HG03060 (cell line): ENCODE results near the gene MTMR1.

Experiments used
- ATAC-seq: cut with Tn5 transposase; IDR thresholded peaks from one replicate; pipeline ENCODE4 v1.9.1; 2021; ENCODE audit warnings: low read depth, moderate number of reproducible peaks; ENCODE audit not compliant: unreplicated experiment

Gene MTMR1

DNA sequence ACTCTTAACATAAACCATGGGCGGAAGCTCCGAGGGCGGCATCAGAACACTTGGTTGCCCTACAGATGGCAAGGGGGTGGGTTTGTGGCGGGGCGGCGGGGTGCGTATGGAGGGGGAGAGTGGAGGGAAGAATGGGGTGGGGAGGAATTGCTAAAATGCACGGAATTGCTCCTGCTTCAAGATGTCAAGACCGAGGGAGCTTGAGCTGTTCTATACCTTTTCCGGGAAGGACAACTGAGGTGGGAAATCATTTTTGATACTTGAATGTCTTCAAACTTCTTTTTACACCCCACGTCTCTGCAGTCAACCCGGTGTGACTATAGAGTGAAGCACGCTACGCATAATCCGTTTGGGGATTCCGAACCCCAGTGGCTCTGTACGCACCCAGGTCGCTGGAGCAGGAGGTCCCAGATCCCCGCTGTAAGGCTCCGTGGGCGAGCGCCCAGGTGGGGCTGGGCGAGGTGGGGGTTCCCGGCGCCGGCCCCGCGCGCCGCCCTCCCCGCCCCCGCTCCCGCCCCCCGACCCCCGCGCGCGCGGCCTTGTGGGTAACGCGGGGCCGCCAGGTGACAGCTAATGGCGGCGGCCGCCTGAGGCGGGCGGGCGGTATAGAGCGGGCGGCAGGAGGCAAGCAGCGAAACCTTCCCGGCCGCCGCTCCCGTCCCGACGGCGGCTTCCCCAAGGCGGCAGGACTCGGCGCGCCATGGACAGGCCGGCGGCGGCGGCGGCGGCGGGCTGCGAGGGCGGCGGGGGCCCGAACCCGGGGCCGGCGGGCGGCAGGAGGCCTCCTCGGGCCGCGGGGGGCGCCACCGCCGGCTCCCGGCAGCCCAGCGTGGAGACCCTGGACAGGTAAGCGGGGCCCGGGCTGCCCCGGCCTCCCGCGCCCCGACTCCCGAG lies at the start of gene MTMR1:
TSS of gene MTMR1 (plus strand) at position 566 of the 894 bp plus-strand sequence. CDS start at position 701, 135 bp downstream.
- no peak for ATAC-seq

DNA sequence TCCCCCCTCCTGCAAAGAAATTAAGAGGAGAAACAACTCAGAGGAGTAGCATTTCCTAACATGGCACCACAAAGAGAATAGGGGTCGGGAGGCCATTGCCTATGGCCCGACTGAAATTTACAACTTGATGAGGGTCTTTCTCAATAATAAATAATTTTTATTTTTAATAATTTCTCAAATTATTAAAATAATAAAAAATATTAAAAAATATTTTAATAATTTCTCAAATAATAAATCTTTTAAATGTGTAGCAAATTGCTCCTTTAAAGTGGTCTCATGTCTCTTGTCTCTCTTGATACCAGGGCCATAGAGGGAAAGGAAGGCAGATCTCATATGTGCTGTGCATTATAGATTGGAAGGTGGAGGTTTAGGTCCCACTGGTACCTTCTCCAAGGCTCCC lies 49.2 kb upstream of the MTMR1 start:
- no peak for ATAC-seq

DNA sequence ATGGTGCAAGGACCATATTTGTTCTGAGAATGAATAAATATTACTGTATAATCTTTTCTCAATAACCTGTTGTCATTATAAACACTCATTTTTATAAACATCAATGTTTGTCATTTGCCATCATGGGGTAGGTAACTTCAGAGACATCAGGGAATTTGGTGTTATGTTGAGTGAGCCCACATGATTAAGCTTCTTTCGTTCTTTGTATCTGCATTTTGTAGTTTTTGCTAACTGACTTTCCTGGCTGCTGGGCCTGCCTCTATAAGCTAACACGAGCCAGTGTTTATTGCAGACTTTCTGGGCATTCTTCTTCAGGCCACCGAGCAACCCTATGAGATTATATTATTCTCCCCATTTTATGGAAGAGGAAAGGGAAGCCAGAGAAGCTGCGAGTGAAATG lies 48.8 kb upstream of the MTMR1 start:
- no peak for ATAC-seq

DNA sequence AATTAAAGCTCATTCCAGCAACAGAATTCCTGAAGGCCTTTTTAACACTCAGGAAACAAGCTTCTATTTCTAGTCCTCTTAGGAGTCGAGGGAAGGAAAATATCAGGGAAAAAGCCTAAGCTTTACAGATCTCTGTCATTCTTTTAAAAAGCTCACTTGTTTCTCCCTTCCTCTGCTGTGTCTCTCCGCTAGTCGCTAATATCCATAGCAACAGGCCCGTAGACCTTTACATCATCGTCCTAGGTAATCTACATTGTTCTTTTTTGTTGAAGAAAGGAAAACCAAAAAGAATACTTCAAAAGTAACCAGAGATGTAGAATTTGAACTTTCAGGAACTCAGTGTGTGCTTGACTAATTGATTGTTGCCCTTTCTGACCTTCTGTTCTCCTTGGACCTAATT lies 45.9 kb upstream of the MTMR1 start:
- no peak for ATAC-seq

DNA sequence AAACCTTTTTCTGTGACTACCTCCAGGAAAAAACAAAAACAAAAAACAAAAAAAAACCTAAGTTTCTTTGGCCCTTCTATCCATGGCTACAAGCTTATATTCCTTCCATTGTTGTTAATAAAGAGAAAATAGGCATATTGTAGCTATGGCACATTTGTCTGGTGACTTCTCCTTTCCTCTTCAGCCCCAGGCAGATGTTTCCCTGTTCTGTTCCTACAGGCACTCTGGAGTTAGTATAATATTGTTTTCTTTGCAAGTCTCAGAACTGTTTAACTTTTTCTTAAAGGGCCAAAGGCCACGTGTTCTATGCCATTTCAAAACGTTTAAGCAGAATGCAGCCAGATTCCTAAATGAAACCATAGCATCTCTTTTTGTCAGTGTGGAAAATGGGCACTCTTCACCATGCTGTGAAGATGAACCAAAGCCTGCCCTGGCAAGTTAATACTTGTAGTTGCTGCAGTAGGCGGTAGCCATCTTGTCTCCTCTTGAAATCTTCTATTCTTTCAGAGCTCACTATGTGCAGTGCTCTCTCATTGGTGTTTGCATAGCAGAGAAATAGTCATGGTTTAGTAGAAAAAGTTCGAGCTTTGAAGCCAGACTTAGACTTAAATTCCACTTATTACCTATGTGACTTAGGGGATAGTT lies 44.8 kb upstream of the MTMR1 start:
- ATAC-seq = no peak

DNA sequence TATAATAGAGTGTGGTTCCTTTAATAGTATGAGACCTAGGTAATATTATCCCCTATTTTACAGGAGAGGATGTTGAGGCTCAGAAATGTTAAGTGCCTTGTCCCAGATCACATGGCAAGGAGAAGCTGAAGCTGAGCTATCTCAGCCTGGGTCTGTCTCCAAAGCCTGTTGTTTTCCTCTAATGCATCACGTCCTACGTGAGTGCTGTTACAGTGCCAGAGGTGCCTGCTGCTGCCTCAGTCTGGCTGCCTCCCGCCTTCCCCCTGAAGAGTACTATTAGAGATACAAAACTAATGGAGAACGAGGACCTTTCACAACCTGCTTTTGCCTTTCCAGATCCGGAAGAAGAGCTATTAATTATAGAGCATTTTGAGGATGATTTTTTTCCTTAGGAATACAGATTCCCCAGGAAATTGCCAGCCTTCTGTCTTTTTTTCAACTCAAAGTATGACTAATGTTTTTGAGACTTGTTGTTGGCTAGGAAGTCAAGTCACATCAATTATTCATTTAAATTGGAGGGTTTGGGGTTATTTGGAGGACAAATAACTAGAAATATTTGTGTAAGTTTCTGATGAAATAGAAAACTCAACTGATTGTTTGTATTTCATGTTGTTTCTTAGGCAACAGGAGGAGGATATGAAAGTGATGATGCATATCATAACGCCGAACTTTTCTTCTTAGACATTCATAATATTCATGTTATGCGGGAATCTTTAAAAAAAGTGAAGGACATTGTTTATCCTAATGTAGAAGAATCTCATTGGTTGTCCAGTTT lies 43.9 kb upstream of the MTMR1 start:
- ATAC-seq = no peak

DNA sequence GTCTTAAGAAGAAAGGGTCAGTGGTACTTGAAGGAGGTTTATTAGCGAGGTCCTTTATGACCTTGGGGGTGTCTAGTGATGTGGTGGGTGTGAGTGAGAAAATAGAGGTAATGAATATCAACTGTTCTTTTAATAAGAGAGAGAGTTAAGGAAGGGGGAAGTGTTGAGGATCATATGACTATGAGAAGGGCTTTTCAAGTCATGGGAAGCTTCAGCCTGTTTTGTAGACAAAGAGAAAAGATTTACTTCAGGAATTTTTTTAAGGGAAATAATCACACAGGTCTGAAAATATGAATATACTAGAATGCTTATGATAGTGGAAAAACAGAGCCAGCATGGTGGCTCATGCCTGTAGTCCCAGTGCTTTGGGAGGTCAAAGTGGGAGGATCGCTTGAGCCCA lies 41.3 kb upstream of the MTMR1 start:
- ATAC-seq = no peak

DNA sequence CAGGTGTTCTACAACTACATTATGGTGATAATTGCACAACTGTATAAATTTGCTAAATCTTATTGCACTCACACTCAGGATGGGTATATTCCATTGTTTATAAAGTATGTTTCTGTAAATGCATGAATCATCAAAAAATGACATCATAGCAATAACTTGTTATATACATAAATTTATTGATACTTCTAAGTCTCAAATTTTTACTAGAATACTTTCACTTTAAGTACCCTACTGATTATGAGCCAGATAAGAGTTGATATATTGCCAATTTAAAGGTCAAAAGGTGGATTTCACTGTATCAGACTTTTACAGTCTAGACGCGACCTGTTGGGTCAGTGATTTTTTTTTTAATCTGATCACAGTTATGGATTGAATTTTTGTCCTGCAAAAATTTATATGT lies 37.4 kb upstream of the MTMR1 start:
- no peak for ATAC-seq

DNA sequence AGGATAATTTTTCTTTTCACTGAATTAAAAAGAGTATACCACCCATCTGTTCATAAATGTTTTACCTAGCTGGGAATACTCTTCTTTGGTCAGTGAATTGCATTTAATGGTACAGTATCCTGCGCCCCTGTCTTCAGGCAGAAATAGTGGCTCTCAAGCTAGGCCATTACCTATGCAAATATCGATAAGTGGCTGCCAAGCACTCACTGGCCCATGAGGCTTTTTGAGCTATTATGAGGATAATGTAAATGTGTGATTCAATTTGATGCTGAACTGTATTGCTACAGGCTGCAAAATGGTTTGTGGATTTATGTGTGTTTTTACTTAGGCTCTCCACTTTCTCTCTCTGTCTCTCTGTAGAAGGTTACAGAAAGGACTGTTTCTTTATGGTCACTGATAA lies 30.1 kb upstream of the MTMR1 start:
- ATAC-seq = no peak

DNA sequence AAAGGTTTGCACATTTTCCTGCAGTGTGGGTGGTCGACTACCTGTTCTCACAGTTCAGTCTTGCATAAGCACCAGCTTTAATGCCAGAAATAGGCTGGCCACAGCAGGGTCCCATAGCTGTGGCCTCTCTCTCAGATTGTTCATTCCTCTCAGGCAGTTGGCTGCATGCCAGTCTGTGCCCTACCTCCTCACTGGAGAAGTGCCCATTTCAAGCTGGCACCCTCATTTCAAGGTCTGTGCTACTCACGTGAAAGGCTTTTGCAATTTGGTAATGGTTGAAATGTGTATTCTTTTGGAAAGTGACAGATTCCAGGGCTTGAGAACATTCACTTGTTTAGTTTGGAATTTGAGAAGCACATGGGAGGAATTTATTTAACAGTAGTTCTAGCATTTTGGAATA lies 28.9 kb upstream of the MTMR1 start:
- no peak for ATAC-seq

DNA sequence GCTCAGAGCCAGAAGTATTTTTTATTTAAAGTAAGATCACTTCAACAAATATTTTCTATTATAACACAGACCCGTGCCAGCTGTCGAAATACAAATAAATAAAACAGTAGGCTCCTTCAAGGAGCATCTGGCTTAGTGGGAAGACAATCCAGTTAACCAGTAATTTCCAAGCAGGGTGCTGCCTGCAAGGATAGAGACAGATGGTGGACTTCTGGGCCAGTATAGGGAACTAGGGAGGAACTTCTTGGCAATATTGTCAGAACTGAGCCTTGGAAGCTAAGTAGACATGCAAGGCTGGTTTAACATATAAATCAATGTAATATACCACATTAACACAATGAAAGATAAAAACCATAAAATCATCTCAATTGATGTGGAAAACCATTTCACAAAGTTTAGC lies 17.0 kb upstream of the MTMR1 start:
- no peak for ATAC-seq

DNA sequence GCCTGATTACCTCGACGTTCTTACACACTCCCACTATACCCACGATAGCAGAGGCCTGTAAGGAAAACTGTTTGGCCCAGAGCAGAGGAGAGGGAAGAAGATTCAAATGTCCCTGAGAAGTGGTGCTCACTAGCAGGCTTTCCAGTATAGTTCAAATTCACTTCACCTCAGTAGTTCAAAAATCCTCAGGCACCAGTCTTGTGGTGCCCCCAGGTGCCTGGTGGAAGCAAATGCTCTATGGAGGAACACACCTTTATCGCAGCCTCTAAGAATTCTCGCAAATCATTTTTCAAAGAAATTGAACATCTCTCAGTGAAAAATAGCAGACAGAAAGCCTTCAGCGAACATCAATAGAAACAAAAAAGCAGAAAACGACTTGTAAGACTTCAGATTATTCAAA lies 12.2 kb upstream of the MTMR1 start:
- no peak for ATAC-seq

DNA sequence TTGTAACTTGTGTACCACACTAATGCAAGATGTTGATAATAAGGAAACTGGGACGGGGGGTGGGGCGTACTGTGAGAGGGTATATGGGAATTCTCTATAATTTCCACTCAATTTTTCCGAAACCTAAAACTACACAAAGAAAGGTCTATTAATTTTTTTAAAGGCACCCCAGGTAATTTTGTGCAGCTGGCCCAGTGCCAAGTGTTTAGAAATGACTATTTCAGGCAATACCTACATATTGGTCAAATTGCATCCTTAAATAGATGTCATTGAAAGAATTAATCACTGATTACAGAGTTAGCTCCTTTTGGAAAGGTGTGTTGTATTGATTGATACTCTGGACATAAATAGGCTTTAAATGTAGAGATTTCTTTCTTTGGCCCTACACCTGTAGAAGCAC lies 10.1 kb upstream of the MTMR1 start:
- no peak for ATAC-seq

DNA sequence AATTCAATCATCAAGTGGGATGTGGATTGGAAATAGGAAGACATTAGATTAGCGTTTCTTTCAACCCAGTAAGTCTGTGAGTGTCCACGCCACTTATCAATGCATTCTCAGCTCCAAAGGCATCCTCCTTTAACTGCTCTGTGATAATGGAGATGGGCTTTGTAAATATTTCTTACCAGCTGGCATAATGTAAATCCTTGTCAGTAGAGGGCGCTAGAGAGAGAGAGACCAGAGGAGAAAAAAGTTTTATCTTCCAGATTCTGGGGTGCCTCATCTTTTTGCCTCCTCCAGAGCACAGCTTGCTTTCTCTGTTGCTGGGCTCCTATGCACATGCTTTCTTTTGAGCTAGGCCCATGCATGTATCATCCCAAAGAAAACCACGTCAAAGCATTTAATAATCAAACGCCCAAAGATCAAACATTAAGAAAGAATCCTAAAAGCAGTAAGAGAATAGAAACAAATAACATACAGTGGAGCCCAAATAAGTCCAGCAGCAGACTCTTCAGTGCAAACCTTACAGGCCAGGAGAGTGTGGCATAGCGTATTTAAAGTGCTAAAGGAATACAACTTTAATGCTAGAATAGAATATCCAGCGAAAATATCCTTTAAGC lies 9.6 kb upstream of the MTMR1 start:
- no peak for ATAC-seq

DNA sequence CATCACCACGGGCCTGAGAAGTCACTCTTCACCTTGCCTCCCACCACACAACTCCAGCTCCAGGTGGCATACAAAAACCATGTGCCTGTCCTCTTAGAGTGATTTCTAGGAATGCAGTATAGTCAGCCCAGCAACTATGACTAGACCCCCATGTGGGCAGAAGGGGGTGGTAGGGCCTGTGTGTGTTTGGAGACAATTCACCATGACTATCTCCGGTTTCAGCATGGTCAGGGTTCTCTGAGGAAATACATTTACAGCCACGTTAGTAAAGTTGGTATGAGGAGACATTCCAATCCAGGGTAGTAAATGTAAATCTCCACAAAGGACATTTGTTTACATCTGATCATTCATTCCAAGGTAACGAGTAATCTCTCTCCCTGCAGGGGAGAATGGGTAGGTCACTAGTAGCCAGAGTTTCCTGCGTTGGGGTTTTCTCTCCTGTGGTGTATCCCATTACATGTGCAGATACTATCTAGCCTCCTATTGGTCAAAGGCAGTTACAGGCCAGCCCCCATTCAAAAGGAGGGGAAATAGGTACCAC lies 4.2 kb upstream of the MTMR1 start:
- ATAC-seq = no peak

DNA sequence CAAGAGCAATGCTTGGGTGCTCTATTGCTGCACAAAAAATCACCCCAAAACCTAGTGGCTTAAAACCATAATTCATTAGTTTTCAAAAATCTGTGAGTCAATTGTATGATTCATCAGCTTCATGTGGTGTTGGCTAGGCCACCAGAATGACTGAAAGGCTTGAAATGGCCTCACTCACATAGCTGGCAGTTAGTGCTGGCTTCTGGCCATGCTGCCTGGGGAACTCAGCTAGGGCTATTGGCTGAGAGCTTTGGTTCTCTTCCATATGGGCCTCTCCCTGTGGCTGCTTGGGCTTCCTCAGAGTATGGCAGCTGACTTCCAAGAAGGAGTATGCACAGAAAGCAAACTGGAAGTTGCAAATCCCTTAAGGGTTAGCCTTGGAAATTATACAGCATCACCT lies 3.1 kb upstream of the MTMR1 start:
- no peak for ATAC-seq

DNA sequence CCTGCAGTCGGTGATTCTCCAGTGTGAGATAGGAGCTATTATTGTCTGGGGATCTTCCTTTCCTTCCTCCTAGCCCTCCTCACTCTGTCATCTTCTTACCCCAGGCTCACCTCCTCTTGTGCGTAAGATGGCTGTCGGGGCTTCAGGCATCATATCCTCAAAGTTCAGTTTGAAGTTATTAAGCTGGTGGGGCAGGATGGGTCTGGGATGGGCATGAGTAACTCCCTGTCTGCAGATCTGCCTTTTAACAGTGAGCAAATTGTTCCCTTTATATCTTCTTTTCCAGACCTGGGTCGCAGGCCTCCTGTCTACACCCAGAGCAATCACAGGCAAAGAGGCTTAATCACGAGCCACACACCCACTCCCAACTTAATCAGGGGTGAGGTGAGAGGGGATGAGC lies 900 bp upstream of the MTMR1 start:
- no peak for ATAC-seq

DNA sequence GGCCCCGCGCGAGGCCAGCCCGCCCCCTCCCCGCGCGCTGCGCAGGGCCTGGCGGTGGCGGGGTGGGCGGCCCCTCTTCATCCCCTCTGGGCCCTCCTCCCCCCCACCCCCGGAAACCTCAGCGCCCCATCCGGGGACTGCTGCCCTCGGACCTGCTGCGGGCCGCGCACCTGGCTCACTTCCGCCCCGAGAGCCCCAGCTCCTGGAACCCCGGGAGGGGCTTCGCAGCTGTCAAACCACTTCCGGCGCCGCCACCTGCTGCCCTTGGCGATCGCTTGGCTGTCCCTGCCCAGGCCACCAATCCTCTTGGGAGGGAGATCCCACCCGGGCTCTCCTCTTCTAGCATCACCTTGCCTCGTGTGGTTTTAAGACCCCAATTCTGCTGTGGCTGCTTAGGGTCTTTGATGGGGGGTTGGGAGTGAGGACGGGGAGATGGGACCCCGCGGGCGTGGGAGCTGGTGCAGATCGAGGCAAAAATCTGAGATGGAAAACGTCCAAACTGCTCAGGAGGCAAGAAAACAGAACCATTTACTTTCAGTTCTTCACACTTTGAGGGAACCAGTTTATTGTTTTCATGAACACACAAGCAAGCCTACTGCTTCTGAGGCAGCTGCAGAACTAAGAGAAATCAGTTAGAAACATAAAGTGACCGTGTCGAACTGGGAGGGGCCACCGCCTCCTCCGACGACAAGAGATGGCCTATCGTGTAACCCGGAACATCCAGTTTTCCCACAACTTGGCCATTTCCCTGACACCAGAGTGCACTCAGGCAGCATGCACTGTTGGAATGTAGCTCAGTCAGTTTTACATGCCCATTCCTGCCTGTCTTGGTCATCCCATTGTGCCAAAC lies 754 bp downstream of the MTMR1 start:
- peak; percentile 54 for ATAC-seq

DNA sequence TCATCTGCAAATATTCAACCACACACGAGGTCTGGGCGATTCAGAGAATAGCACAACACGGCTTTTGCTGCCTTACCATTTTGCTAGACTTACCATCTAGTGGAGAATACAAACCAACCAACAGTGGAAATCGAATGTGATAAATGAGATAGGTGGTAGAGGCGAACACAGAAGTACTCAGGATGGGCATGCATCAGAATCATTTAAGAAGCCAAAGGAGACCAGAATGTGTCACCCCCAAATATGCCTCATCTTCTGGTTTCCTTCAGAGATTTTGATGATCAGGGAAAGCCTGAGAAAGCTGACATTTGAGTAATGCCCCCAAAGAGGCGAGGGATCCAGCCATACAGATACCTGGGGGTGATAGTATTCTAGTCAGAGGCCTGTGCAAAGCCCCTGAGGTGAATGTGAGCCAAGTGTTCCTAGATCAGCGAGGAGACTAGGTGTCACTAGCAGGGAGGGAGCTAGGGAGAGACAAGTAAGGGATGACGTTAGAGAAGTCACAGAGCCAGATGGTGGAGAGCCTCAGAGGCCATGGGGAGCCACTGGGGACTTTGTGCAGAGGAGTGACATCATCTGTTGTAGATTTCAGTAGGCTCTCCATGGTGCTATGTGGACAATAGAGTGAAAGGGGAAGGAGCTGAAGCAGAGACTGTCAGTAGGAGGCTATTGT lies 1.7 kb downstream of the MTMR1 start:
- ATAC-seq = no peak
